NT2/D1 (cell line): ENCODE data around the gene TMEM242.

Experiments
- DNase-seq: peaks from one replicate; pipeline ENCODE4 v3.0.0-alpha.2; 2011; ENCODE audit warnings: low read depth, low spot score
- H3K27me3 ChIP-seq: 2 replicates; pipeline ENCODE4 v1.6.0; 2011; ENCODE audit warnings: mild to moderate bottlenecking; ENCODE audit not compliant: insufficient read length, insufficient read depth
- H3K36me3 ChIP-seq: 2 replicates; pipeline ENCODE4 v1.6.1; 2011; ENCODE audit warnings: mild to moderate bottlenecking, low read length, mixed read lengths; ENCODE audit not compliant: insufficient read depth, insufficient read length
- H3K4me1 ChIP-seq: 2 replicates; pipeline ENCODE4 v1.5.1; 2011; ENCODE audit not compliant: insufficient read depth, insufficient read length
- H3K4me3 ChIP-seq: 2 replicates; pipeline ENCODE4 v1.5.1; 2011; ENCODE audit warnings: low read depth; ENCODE audit not compliant: insufficient read length
- H3K9ac ChIP-seq: 2 replicates; pipeline ENCODE4 v1.6.0; 2011; ENCODE audit warnings: low read depth; ENCODE audit not compliant: insufficient read length
- H3K9me3 ChIP-seq: 2 replicates; pipeline ENCODE4 v1.5.1; 2011; ENCODE audit warnings: mild to moderate bottlenecking, low read length; ENCODE audit not compliant: insufficient read depth
- SUZ12 ChIP-seq: IDR thresholded peaks from 2 replicates; pipeline ENCODE4 v1.6.1; 2011; ENCODE audit not compliant: insufficient read length, insufficient read depth; ENCODE audit errors: extremely low read depth
- YY1 ChIP-seq: IDR thresholded peaks from 2 replicates; pipeline ENCODE4 v1.6.1; 2011; ENCODE audit not compliant: insufficient read length, insufficient read depth
- ZNF274 ChIP-seq: IDR thresholded peaks from 2 replicates; pipeline ENCODE4 v1.6.1; 2011; ENCODE audit warnings: mild to moderate bottlenecking, low read depth, low read length

The TMEM242 gene

DNA sequence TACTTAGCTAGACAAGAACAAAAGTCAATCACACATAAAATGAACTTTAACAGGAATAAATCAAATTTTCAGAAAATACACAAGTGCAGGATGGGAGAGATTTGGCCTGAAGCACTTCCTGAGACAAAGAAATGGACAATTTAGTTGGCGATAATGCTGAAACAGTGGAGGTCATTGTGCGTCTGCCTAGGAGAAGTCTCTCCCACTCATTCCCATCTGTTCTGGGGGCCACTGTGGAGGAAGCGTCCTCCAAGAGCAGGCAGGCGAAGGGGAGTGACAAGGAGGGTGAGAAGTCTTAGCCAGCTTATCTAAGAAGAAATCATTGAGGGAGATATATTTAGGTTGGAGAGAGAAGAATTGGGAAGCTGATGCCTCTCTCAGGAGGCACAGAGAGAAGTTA, 10.2 kb upstream of the TMEM242 start:
- no peaks in the 10 kb centered on the region for H3K27me3 ChIP-seq
- DNase-seq: no peak
- no peak for TF ChIP-seq SUZ12
- TF ChIP-seq ZNF274: no peak
- TF ChIP-seq YY1: no peak
- H3K4me1 ChIP-seq: no peaks in the 10 kb centered on the region
- no peak overlapping the region for H3K9ac ChIP-seq
- H3K9me3 ChIP-seq: no peaks in the 10 kb centered on the region
- no peak overlapping the region for H3K4me3 ChIP-seq
- no peaks in the 10 kb centered on the region for H3K36me3 ChIP-seq

- Histone ChIP-seq H3K27me3 (no peaks in the 10 kb centered on the region), H3K4me3 (no peak overlapping the region), H3K9me3 (no peaks in the 10 kb centered on the region), H3K4me1 (no peaks in the 10 kb centered on the region), H3K9ac (no peak overlapping the region), H3K36me3 (no peaks in the 10 kb centered on the region)
- TF ChIP-seq SUZ12 (no peak), YY1 (no peak), ZNF274 (no peak)
- DNase-seq: no peak
Observed at GRCh38 chr6:157332813-157333212, 9.5 kb upstream of the TMEM242 start.

- H3K4me1 ChIP-seq: no peaks in the 10 kb centered on the region
- no peak overlapping the region for H3K9ac ChIP-seq
- no peaks in the 10 kb centered on the region for H3K27me3 ChIP-seq
- H3K36me3 ChIP-seq: no peaks in the 10 kb centered on the region
- H3K9me3 ChIP-seq: no peaks in the 10 kb centered on the region
- TF ChIP-seq YY1 (no peak), SUZ12 (no peak), ZNF274 (no peak)
- no peak overlapping the region for H3K4me3 ChIP-seq
- no peak for DNase-seq
Observed at GRCh38 chr6:157330831-157331230, 7.5 kb upstream of the TMEM242 start.

DNA sequence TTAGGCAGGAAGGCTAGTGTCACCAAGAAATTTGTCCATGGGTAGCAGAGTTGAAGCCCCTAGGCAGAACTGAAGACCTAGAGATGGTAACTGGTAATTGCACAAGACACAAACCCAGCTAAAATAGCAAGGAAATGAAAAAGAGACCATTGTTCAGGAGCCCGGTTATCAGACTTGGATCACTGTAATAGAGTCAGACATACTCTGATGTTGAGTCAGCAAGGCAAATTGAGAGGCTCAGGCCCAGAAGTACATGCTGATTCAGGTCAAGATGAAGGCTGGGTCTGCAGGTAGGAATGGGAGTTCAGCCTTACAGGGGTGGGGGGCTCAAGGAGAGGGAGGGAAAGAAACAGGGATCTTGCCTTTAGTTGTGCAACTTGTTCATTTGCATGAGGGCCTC, 6.5 kb upstream of the TMEM242 start:
- no peaks in the 10 kb centered on the region for H3K4me1 ChIP-seq
- no peaks in the 10 kb centered on the region for H3K36me3 ChIP-seq
- H3K4me3 ChIP-seq: no peak overlapping the region
- no peak overlapping the region for H3K9ac ChIP-seq
- no peaks in the 10 kb centered on the region for H3K9me3 ChIP-seq
- TF ChIP-seq YY1 (no peak), SUZ12 (no peak), ZNF274 (no peak)
- H3K27me3 ChIP-seq: no peaks in the 10 kb centered on the region
- no peak for DNase-seq

- H3K4me3 ChIP-seq: no peak overlapping the region
- no peak for TF ChIP-seq ZNF274
- no peak for TF ChIP-seq SUZ12
- TF ChIP-seq YY1: no peak
- H3K9me3 ChIP-seq: no peaks in the 10 kb centered on the region
- H3K9ac ChIP-seq: no peak overlapping the region
- H3K27me3 ChIP-seq: no peaks in the 10 kb centered on the region
- no peaks in the 10 kb centered on the region for H3K36me3 ChIP-seq
- DNase-seq: no peak
- H3K4me1 ChIP-seq: no peaks in the 10 kb centered on the region
Observed at GRCh38 chr6:157328108-157328692, 4.9 kb upstream of the TMEM242 start.

DNA sequence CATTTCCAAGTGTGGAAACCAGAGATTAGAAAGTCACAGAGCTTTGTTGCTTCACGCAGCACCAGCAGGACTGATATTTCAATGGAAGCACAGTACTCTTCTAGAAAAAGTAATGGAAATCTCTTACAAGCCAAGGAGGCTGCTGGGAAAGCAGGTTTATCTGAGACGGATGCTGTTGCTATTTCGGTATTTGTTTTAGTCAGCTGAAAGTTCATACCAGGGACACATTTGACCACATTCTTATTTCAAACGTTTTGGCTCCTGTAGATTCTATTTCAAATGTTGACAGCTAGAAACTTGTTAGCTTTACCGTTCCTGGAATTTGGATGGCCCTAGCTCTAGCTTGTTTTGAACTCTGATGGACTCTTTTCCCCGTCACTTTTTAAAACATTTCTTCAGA, 3.7 kb upstream of the TMEM242 start:
- H3K36me3 ChIP-seq: no peaks in the 10 kb centered on the region
- no peak overlapping the region for H3K9ac ChIP-seq
- H3K4me3 ChIP-seq: no peak overlapping the region
- H3K4me1 ChIP-seq: no peaks in the 10 kb centered on the region
- H3K27me3 ChIP-seq: no peaks in the 10 kb centered on the region
- TF ChIP-seq YY1: no peak
- no peak for TF ChIP-seq ZNF274
- TF ChIP-seq SUZ12: no peak
- H3K9me3 ChIP-seq: no peaks in the 10 kb centered on the region
- DNase-seq: no peak

GRCh38 chr6:157325069-157325805, 1.9 kb upstream of the TMEM242 start:
- Histone ChIP-seq H3K36me3 (peaks cover 5% of the 10 kb centered on the region), H3K9me3 (no peaks in the 10 kb centered on the region), H3K4me1 (no peaks in the 10 kb centered on the region), H3K9ac (no peak overlapping the region), H3K27me3 (no peaks in the 10 kb centered on the region), H3K4me3 (no peak overlapping the region)
- no peak for DNase-seq
- no peak for TF ChIP-seq SUZ12
- TF ChIP-seq YY1: no peak
- no peak for TF ChIP-seq ZNF274
